ENCODE results near the gene CRIP3. TPM values are rescaled to one million over a fixed set of nuclear protein-coding genes. Genes with fewer than 3 reads are reported as not detected.

The CRIP3 gene
- total RNA-seq, 3 donors from 2014 or later (not counting 1 experiment from before 2014, with no cell fraction given): 3.6 to 5.3 (median 4.3) TPM

DNA sequence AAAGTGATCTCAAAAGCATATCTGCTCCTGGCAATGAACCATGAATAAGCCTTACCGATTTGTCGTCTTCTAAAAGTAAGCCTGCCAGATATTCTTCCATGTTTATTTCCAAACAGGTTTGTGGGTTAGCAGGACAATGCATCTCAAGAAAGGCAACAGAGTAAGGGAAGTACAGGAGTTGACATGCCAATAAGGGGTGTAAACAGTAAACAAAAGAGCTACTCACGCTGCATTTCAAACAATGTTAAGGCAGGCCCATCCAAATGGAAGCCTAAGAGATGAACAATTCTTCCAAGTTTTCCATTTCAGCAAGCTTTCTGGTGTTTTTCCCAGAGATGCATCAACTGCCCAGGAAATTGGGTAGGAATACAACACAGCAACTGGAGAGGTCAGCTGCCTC, 27.8 kb upstream of the CRIP3 start:
- Mint-ChIP-seq H3K4me3 (no peak overlapping the region), H3K36me3 (peaks cover 27% of the 10 kb centered on the region), H3K4me1 (peaks cover 0 to 6% of the 10 kb centered on the region in 2 donors), H3K27me3 (ENCODE audit: low read depth in 2 of 2) (no peaks in the 10 kb centered on the region), H3K9me3 (no peaks in the 10 kb centered on the region), H3K27ac (no peak overlapping the region)
- ATAC-seq (no peak), DNase-seq (no peak)
- H3K27me3 ChIP-seq (ENCODE audit: control insufficient read depth, insufficient read depth, low read length): no peaks in the 10 kb centered on the region
- TF ChIP-seq, protein P1, sequence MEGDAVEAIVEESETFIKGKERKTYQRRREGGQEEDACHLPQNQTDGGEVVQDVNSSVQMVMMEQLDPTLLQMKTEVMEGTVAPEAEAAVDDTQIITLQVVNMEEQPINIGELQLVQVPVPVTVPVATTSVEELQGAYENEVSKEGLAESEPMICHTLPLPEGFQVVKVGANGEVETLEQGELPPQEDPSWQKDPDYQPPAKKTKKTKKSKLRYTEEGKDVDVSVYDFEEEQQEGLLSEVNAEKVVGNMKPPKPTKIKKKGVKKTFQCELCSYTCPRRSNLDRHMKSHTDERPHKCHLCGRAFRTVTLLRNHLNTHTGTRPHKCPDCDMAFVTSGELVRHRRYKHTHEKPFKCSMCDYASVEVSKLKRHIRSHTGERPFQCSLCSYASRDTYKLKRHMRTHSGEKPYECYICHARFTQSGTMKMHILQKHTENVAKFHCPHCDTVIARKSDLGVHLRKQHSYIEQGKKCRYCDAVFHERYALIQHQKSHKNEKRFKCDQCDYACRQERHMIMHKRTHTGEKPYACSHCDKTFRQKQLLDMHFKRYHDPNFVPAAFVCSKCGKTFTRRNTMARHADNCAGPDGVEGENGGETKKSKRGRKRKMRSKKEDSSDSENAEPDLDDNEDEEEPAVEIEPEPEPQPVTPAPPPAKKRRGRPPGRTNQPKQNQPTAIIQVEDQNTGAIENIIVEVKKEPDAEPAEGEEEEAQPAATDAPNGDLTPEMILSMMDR (IDR thresholded peaks at IDR 0.05): no peak
- no peak overlapping the region for H3K27ac ChIP-seq (ENCODE audit: low read length)
- no peaks in the 10 kb centered on the region for H3K9me3 ChIP-seq (ENCODE audit: control insufficient read depth, insufficient read depth, low read length)
- H3K4me3 ChIP-seq (ENCODE audit: low read length): no peak overlapping the region
- H3K36me3 ChIP-seq (ENCODE audit: control insufficient read depth, insufficient read depth, low read length): peaks cover 46% of the 10 kb centered on the region
- WGBS (ENCODE audit: insufficient coverage): 98% methylated on average over 3 of the region's 3 CpGs
- no peaks in the 10 kb centered on the region for H3K4me1 ChIP-seq (ENCODE audit: control insufficient read depth, insufficient read depth, low read length)
- intact Hi-C loops (cut with micrococcal nuclease): no loop called here

DNA sequence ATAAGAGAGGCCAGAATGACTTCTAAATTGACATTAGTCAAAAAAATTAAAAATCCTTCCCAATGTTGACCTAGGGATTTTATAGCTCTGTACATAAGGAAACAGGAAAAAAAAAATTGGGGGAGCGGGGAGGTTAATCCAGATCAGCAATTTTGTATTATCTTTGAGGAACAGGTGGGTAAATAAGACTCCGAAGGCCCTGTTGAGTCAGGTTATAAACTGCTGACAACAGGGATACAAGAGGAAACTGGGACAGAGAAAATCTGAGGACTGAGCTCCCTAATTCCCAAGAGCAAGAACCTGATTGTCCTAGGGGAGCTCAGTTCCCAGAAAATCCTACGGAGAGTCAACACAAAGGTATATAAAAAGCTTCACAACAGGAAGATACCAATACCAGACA, 26.8 kb upstream of the CRIP3 start:
- H3K4me1 ChIP-seq (ENCODE audit: control insufficient read depth, insufficient read depth, low read length): no peaks in the 10 kb centered on the region
- Mint-ChIP-seq H3K27ac (no peak overlapping the region), H3K27me3 (ENCODE audit: low read depth in 2 of 2) (no peaks in the 10 kb centered on the region), H3K36me3 (peaks cover 19% of the 10 kb centered on the region), H3K9me3 (no peaks in the 10 kb centered on the region), H3K4me3 (no peak overlapping the region), H3K4me1 (peaks cover 0 to 10% of the 10 kb centered on the region in 2 donors)
- TF ChIP-seq, protein P1 (IDR thresholded peaks at IDR 0.05): no peak
- intact Hi-C loops (cut with micrococcal nuclease): no loop called here
- H3K27me3 ChIP-seq (ENCODE audit: control insufficient read depth, insufficient read depth, low read length): no peaks in the 10 kb centered on the region
- H3K4me3 ChIP-seq (ENCODE audit: low read length): no peak overlapping the region
- DNase-seq (no peak), ATAC-seq (no peak)
- WGBS (ENCODE audit: insufficient coverage): 100% methylated on average over 3 of the region's 3 CpGs
- H3K36me3 ChIP-seq (ENCODE audit: control insufficient read depth, insufficient read depth, low read length): peaks cover 37% of the 10 kb centered on the region
- H3K27ac ChIP-seq (ENCODE audit: low read length): no peak overlapping the region
- no peaks in the 10 kb centered on the region for H3K9me3 ChIP-seq (ENCODE audit: control insufficient read depth, insufficient read depth, low read length)

DNA sequence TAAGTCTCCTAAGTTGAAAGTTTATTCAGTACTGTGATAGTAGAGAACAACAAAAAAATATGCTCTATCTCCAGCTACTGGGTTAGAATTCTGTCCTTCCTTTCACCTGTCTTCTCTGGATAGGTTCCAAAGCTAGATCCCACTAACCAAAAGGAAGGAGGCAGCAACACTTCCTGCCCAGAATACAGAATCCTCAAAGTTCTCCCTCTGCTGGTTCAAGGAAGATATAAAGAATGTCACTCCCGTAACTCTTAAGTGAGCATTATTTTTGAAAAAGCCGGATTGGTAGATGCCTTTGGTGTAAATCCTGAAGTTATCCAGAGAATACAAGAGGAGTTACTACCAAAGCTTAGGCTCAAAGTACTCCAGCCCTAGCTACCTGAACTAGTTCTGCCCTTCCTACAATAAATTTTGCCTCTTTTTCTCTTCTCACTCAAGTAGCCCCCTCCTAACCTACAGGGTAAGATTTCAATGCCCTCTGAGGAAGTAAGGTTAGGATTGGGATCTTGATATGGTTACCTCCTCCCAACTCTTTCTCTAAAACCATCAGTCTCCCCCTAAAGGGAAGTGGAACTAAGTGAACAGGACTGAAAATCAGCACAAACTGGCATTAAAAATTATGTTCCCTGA, 26.0 kb upstream of the CRIP3 start:
- Histone ChIP-seq H3K36me3 (ENCODE audit: control insufficient read depth, insufficient read depth, low read length) (peaks cover 28% of the 10 kb centered on the region), H3K4me3 (ENCODE audit: low read length) (no peak overlapping the region), H3K9me3 (ENCODE audit: control insufficient read depth, insufficient read depth, low read length) (no peaks in the 10 kb centered on the region), H3K27me3 (ENCODE audit: control insufficient read depth, insufficient read depth, low read length) (no peaks in the 10 kb centered on the region), H3K4me1 (ENCODE audit: control insufficient read depth, insufficient read depth, low read length) (no peaks in the 10 kb centered on the region), H3K27ac (ENCODE audit: low read length) (no peak overlapping the region)
- no peaks in the 10 kb centered on the region for H3K9me3 Mint-ChIP-seq
- TF ChIP-seq, protein P1 (IDR thresholded peaks at IDR 0.05): no peak
- intact Hi-C loops (cut with micrococcal nuclease): no loop called here
- H3K27ac Mint-ChIP-seq: peak overlapping the region in 1 of 2 donors; percentile 39
- H3K4me3 Mint-ChIP-seq: no peak overlapping the region
- peaks cover 13% of the 10 kb centered on the region for H3K36me3 Mint-ChIP-seq
- no peaks in the 10 kb centered on the region for H3K27me3 Mint-ChIP-seq (ENCODE audit: low read depth in 2 of 2)
- DNase-seq: peak in 1 of 2 donors; percentile 52
- H3K4me1 Mint-ChIP-seq: peaks cover 0 to 10% of the 10 kb centered on the region in 2 donors
- WGBS (ENCODE audit: insufficient coverage): 100% methylated on average over 1 of the region's 2 CpGs
- ATAC-seq: no peak

DNA sequence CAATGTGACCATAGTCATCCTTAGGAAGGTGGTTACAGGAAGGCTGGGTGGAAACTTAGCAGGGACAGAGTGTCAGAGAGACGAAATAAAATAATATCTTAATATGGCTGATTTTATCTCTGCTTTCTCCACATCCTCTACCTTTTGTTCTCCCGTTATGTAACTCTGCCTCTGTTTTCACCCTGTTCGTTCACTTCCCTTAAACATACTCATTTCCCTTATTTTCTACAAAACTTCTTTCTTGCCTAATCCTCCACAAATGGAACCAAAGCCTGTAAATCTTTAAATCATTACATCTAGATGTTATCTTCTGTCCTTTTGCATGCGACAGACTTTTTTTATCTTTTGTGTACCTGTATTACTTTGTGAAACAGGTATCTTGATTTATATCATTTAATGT, 23.3 kb upstream of the CRIP3 start:
- no peak overlapping the region for H3K27ac ChIP-seq (ENCODE audit: low read length)
- TF ChIP-seq, protein P1 (IDR thresholded peaks at IDR 0.05): no peak
- H3K27me3 ChIP-seq (ENCODE audit: control insufficient read depth, insufficient read depth, low read length): no peaks in the 10 kb centered on the region
- 22% methylated on average over 3 of the region's 4 CpGs for WGBS (ENCODE audit: insufficient coverage)
- H3K9me3 ChIP-seq (ENCODE audit: control insufficient read depth, insufficient read depth, low read length): no peaks in the 10 kb centered on the region
- H3K4me1 ChIP-seq (ENCODE audit: control insufficient read depth, insufficient read depth, low read length): no peaks in the 10 kb centered on the region
- H3K36me3 Mint-ChIP-seq: no peaks in the 10 kb centered on the region
- H3K27ac Mint-ChIP-seq: no peak overlapping the region
- H3K4me3 Mint-ChIP-seq: no peak overlapping the region
- intact Hi-C loops (cut with micrococcal nuclease): no loop called here
- peaks cover 0 to 5% of the 10 kb centered on the region in 2 donors for H3K4me1 Mint-ChIP-seq
- H3K9me3 Mint-ChIP-seq: no peaks in the 10 kb centered on the region
- H3K4me3 ChIP-seq (ENCODE audit: low read length): no peak overlapping the region
- DNase-seq: peak in 1 of 2 donors; percentile 11
- peaks cover 7% of the 10 kb centered on the region for H3K36me3 ChIP-seq (ENCODE audit: control insufficient read depth, insufficient read depth, low read length)
- ATAC-seq: no peak
- H3K27me3 Mint-ChIP-seq (ENCODE audit: low read depth in 2 of 2): no peaks in the 10 kb centered on the region
